HEK293 (cell line): ENCODE measurements around the gene CPM.

Experiments used
- CTCF ChIA-PET: fragments of 350-600 bp; formaldehyde crosslinking; extraction: SDS; loops from one replicate; lab custom pipeline; 2021; ENCODE audit warnings: antibody characterized with exemption; lab: Yijun Ruan, JAX
- POLR2A ChIA-PET: fragments of 300-600 bp; formaldehyde crosslinking; extraction: SDS; loops from one replicate; lab custom pipeline; 2020; ENCODE audit warnings: antibody characterized with exemption, inconsistent platforms; lab: Yijun Ruan, JAX
- H3K27ac ChIP-seq: fragments of 200-500 bp; sonication (Bioruptor generic); 2 replicates; pipeline ENCODE4 v1.5.1; 2014; ENCODE audit warnings: low read depth, low read length, control low read depth, inconsistent platforms; ENCODE audit errors: extremely low read depth
- H3K36me3 ChIP-seq, 2 experiments: fragments of 200-500 bp in 1 of 2; sonication (Bioruptor generic) in 1 of 2; 1 replicate in 1 of 2; 2 replicates in 1 of 2; pipeline ENCODE4 v1.5.1; 2014 to 2017; ENCODE audit warnings: inconsistent platforms in 2 of 2, low read length in 2 of 2; ENCODE audit not compliant: control insufficient read depth in 2 of 2, insufficient read depth in 1 of 2
- H3K4me1 ChIP-seq: fragments of 200-500 bp; sonication (Bioruptor generic); 2 replicates; pipeline ENCODE4 v1.5.1; 2014; ENCODE audit warnings: mild to moderate bottlenecking, low read length, inconsistent platforms; ENCODE audit not compliant: control insufficient read depth, insufficient read depth
- H3K4me3 ChIP-seq: 2 replicates; pipeline ENCODE4 v1.5.1; 2011; ENCODE audit warnings: low read depth, mild to moderate bottlenecking, control low read depth, low read length, moderate library complexity
- H3K9me3 ChIP-seq: fragments of 200-500 bp; sonication (Bioruptor generic); 2 replicates; pipeline ENCODE4 v1.5.1; 2014; ENCODE audit warnings: low read depth, low read length, inconsistent platforms; ENCODE audit not compliant: control insufficient read depth, insufficient read depth
- BCL11B ChIP-seq: fragments of 450-650 bp; formaldehyde crosslinking; IDR thresholded peaks from 2 replicates; pipeline ENCODE4 v1.5.1; 2016; ENCODE audit warnings: low read depth, missing biosample characterization, missing genetic modification characterization
- GLI2 ChIP-seq: fragments of 450-650 bp; formaldehyde crosslinking; IDR thresholded peaks from 2 replicates; pipeline ENCODE4; 2017; ENCODE audit warnings: missing biosample characterization, missing genetic modification characterization, low read depth, borderline replicate concordance
- GLIS1 ChIP-seq: fragments of 450-650 bp; formaldehyde crosslinking; IDR thresholded peaks from 2 replicates; pipeline ENCODE4 v1.5.1; 2016; ENCODE audit warnings: missing biosample characterization, missing genetic modification characterization
- IKZF3 ChIP-seq: fragments of 450-650 bp; IDR thresholded peaks from 2 replicates; pipeline ENCODE4 v1.5.0; 2018; ENCODE audit warnings: missing biosample characterization, mild to moderate bottlenecking, missing genetic modification characterization, moderate library complexity
- OSR2 ChIP-seq: fragments of 450-650 bp; formaldehyde crosslinking; IDR thresholded peaks from 2 replicates; pipeline ENCODE4 v1.5.1; 2016; ENCODE audit warnings: missing biosample characterization, missing genetic modification characterization
- PBX3 ChIP-seq: sonication (generic); formaldehyde crosslinking; IDR thresholded peaks from 2 replicates; pipeline ENCODE4 v1.8.1; 2022; ENCODE audit warnings: mild to moderate bottlenecking, moderate library complexity, missing genetic modification reagents
- RBAK ChIP-seq: fragments of 450-650 bp; formaldehyde crosslinking; IDR thresholded peaks from 2 replicates; pipeline ENCODE4 v1.5.1; 2016; ENCODE audit warnings: missing biosample characterization, missing genetic modification characterization
- REPIN1 ChIP-seq: fragments of 450-650 bp; formaldehyde crosslinking; IDR thresholded peaks from 2 replicates; pipeline ENCODE4 v1.5.1; 2017; ENCODE audit warnings: missing biosample characterization, missing genetic modification characterization, low read depth
- SP7 ChIP-seq: fragments of 450-650 bp; formaldehyde crosslinking; IDR thresholded peaks from 2 replicates; pipeline ENCODE4 v1.5.1; 2016; ENCODE audit warnings: missing biosample characterization, missing genetic modification characterization
- YY2 ChIP-seq: fragments of 450-650 bp; formaldehyde crosslinking; IDR thresholded peaks from 2 replicates; pipeline ENCODE4 v1.5.1; 2016; ENCODE audit warnings: missing biosample characterization, missing genetic modification characterization
- ZBTB1 ChIP-seq: fragments of 450-650 bp; formaldehyde crosslinking; IDR thresholded peaks from 2 replicates; pipeline ENCODE4 v1.5.1; 2016; ENCODE audit warnings: missing biosample characterization, missing genetic modification characterization
- ZBTB21 ChIP-seq: fragments of 450-650 bp; formaldehyde crosslinking; IDR thresholded peaks from 2 replicates; pipeline ENCODE4 v1.5.1; 2017; ENCODE audit warnings: missing biosample characterization, missing genetic modification characterization
- ZFP3 ChIP-seq: fragments of 450-650 bp; formaldehyde crosslinking; IDR thresholded peaks from 2 replicates; pipeline ENCODE4 v1.5.1; 2016; ENCODE audit warnings: low read depth, missing biosample characterization, missing genetic modification characterization
- ZNF112 ChIP-seq: fragments of 450-650 bp; formaldehyde crosslinking; IDR thresholded peaks from 2 replicates; pipeline ENCODE4 v1.5.0; 2017; ENCODE audit warnings: missing biosample characterization, missing genetic modification characterization
- ZNF140 ChIP-seq: fragments of 450-650 bp; formaldehyde crosslinking; IDR thresholded peaks from 2 replicates; pipeline ENCODE4 v1.5.1; 2016; ENCODE audit warnings: missing biosample characterization, missing genetic modification characterization
- ZNF184 ChIP-seq: fragments of 450-650 bp; IDR thresholded peaks from 2 replicates; pipeline ENCODE4 v1.5.1; 2018; ENCODE audit warnings: missing biosample characterization, mild to moderate bottlenecking, missing genetic modification characterization
- ZNF239 ChIP-seq: fragments of 450-650 bp; formaldehyde crosslinking; IDR thresholded peaks from 2 replicates; pipeline ENCODE4 v1.5.1; 2016; ENCODE audit warnings: missing biosample characterization, missing genetic modification characterization
- ZNF274 ChIP-seq, 2 experiments: fragments of 200-500 bp in 1 of 2; fragments of 450-650 bp in 1 of 2; sonication (Bioruptor generic) in 1 of 2; formaldehyde crosslinking in 1 of 2; IDR thresholded peaks; 2 replicates each; pipeline versions ENCODE4 v1.5.1 to v1.6.1; 2014 to 2016; ENCODE audit warnings: borderline replicate concordance in 1 of 2, inconsistent platforms in 1 of 2, low read length in 1 of 2, missing biosample characterization in 1 of 2, missing genetic modification characterization in 1 of 2
- ZNF311 ChIP-seq: fragments of 450-650 bp; formaldehyde crosslinking; IDR thresholded peaks from 2 replicates; pipeline ENCODE4 v1.5.1; 2017; ENCODE audit warnings: missing biosample characterization, missing genetic modification characterization, borderline replicate concordance
- ZNF324 ChIP-seq: fragments of 450-650 bp; formaldehyde crosslinking; IDR thresholded peaks from 2 replicates; pipeline ENCODE4 v1.5.1; 2016; ENCODE audit warnings: missing biosample characterization, missing genetic modification characterization
- ZNF558 ChIP-seq: fragments of 450-650 bp; formaldehyde crosslinking; IDR thresholded peaks from 2 replicates; pipeline ENCODE4 v1.5.1; 2016; ENCODE audit warnings: missing biosample characterization, missing genetic modification characterization
- ZNF561 ChIP-seq: fragments of 450-650 bp; IDR thresholded peaks from 2 replicates; pipeline ENCODE4 v1.5.1; 2018; ENCODE audit warnings: missing biosample characterization, missing genetic modification characterization, borderline replicate concordance
- ZNF585B ChIP-seq: fragments of 450-650 bp; formaldehyde crosslinking; IDR thresholded peaks from 2 replicates; pipeline ENCODE4 v1.5.1; 2016; ENCODE audit warnings: missing biosample characterization, missing genetic modification characterization
- ZNF707 ChIP-seq: fragments of 450-650 bp; formaldehyde crosslinking; IDR thresholded peaks from 2 replicates; pipeline ENCODE4 v1.5.1; 2016; ENCODE audit warnings: missing biosample characterization, missing genetic modification characterization
- ZNF785 ChIP-seq: fragments of 450-650 bp; formaldehyde crosslinking; IDR thresholded peaks from 2 replicates; pipeline ENCODE4 v1.5.1; 2016; ENCODE audit warnings: missing biosample characterization, missing genetic modification characterization
- ZNF792 ChIP-seq: fragments of 450-650 bp; formaldehyde crosslinking; IDR thresholded peaks from 2 replicates; pipeline ENCODE4 v1.5.1; 2016; ENCODE audit warnings: missing biosample characterization, missing genetic modification characterization
- ZNF843 ChIP-seq: fragments of 450-650 bp; formaldehyde crosslinking; IDR thresholded peaks from 2 replicates; pipeline ENCODE4 v1.5.1; 2016; ENCODE audit warnings: missing biosample characterization, missing genetic modification characterization
- ZSCAN18 ChIP-seq: fragments of 450-650 bp; formaldehyde crosslinking; IDR thresholded peaks from 2 replicates; pipeline ENCODE4 v1.5.1; 2016; ENCODE audit warnings: missing biosample characterization, missing genetic modification characterization

CPM gene

GRCh38 chr12:68930178-68930577 lies 2.8 kb downstream of the CPM start:
- ChIA-PET POLR2A (no interaction called here), CTCF (no interaction called here)
- H3K27ac ChIP-seq, result no peak overlapping the region
- TF ChIP-seq GLIS1 (tag by site-specific recombination) (peak; percentile 87), ZNF112 (tag by site-specific recombination) (no peak)
- no peak overlapping the region for H3K4me3 ChIP-seq
- H3K9me3 ChIP-seq, result no peaks in the 10 kb centered on the region
- H3K4me1 ChIP-seq, result no peaks in the 10 kb centered on the region
- no peaks in the 10 kb centered on the region for H3K36me3 ChIP-seq

GRCh38 chr12:68924546-68924945 lies 8.4 kb downstream of the CPM start:
- CTCF ChIA-PET, result interaction anchor here (0.6 kb wide), 1 partner anchor 93 kb away, joined by 6 read pairs; no protein-coding TSS in a partner anchor
- POLR2A ChIA-PET, result interaction anchor here (0.7 kb wide), 1 partner anchor 1855 kb away, joined by 3 read pairs; no protein-coding TSS in a partner anchor
- Histone ChIP-seq H3K4me3 (no peak overlapping the region), H3K4me1 (no peaks in the 10 kb centered on the region), H3K9me3 (no peaks in the 10 kb centered on the region), H3K27ac (no peak overlapping the region)
- TF ChIP-seq BCL11B (tag by site-specific recombination), result no peak
- no peak for TF ChIP-seq ZNF843 (tag by site-specific recombination)
- TF ChIP-seq, all 188 proteins: peak for 0
- H3K36me3 ChIP-seq, result no peaks in the 10 kb centered on the region

- Histone ChIP-seq H3K4me1 (no peaks in the 10 kb centered on the region), H3K4me3 (no peak overlapping the region)
- no peak for TF ChIP-seq ZFP3
- TF ChIP-seq ZNF184 (tag by site-specific recombination), result no peak
- no peak for TF ChIP-seq IKZF3 (tag by site-specific recombination)
- TF ChIP-seq ZNF311 (tag by site-specific recombination), result no peak
- TF ChIP-seq ZNF843 (tag by site-specific recombination), result no peak
- no peak for TF ChIP-seq ZNF558 (tag by site-specific recombination)
- no peak for TF ChIP-seq ZBTB1 (tag by site-specific recombination)
- TF ChIP-seq ZNF585B (tag by site-specific recombination), result no peak
- no peak for TF ChIP-seq RBAK (tag by site-specific recombination)
- no peak for TF ChIP-seq GLI2
- no peak for TF ChIP-seq ZNF707 (tag by site-specific recombination)
- TF ChIP-seq REPIN1 (tag by site-specific recombination), result no peak
- TF ChIP-seq ZBTB21 (tag by site-specific recombination), result no peak
- TF ChIP-seq SP7 (tag by site-specific recombination), result no peak
- TF ChIP-seq, all 188 proteins: peak for 0
- H3K27ac ChIP-seq, result no peak overlapping the region
- H3K36me3 ChIP-seq, result no peaks in the 10 kb centered on the region
- POLR2A ChIA-PET, result no interaction called here
- H3K9me3 ChIP-seq, result no peaks in the 10 kb centered on the region
- CTCF ChIA-PET, result no interaction called here
Observed at GRCh38 chr12:68919581-68920239, 13.3 kb downstream of the CPM start.

- no peaks in the 10 kb centered on the region for H3K36me3 ChIP-seq
- H3K4me1 ChIP-seq, result no peaks in the 10 kb centered on the region
- no peak overlapping the region for H3K27ac ChIP-seq
- POLR2A ChIA-PET, result no interaction called here
- CTCF ChIA-PET, result interaction anchor here (1.2 kb wide), 1 partner anchor 18 kb away, joined by 4 read pairs; no protein-coding TSS in a partner anchor
- no peak overlapping the region for H3K4me3 ChIP-seq
- H3K9me3 ChIP-seq, result no peaks in the 10 kb centered on the region
- TF ChIP-seq ZNF239 (tag by site-specific recombination), result no peak
- TF ChIP-seq OSR2 (tag by site-specific recombination), result no peak
- TF ChIP-seq ZNF561 (tag by site-specific recombination), result no peak
- TF ChIP-seq ZNF324 (tag by site-specific recombination), result no peak
- TF ChIP-seq ZNF274 (IDR thresholded peaks at IDR 0.05; ENCODE audit: low read length), result no peak
- TF ChIP-seq ZNF274 (tag by site-specific recombination; IDR thresholded peaks at IDR 0.05; ENCODE audit: borderline replicate concordance), result no peak
- no peak for TF ChIP-seq YY2
- no peak for TF ChIP-seq PBX3
- TF ChIP-seq ZNF792 (tag by site-specific recombination), result no peak
- TF ChIP-seq ZNF140 (tag by site-specific recombination), result no peak
- no peak for TF ChIP-seq ZSCAN18 (tag by site-specific recombination)
- no peak for TF ChIP-seq ZNF785 (tag by site-specific recombination)
- TF ChIP-seq GLI2, result no peak
Observed at GRCh38 chr12:68918960-68919359, 14.0 kb downstream of the CPM start.
